NCI-H187 (cell line): ENCODE measurements around the gene FCN3.

Source experiments
- DNase-seq, 2 experiments: peaks; one replicate each; lab custom pipeline; 2025; lab: John Stamatoyannopoulos, UW

Gene FCN3

GRCh38 chr1:27358038-27358927, 16.3 kb downstream of the FCN3 start:
- DNase-seq, result no peak

DNA sequence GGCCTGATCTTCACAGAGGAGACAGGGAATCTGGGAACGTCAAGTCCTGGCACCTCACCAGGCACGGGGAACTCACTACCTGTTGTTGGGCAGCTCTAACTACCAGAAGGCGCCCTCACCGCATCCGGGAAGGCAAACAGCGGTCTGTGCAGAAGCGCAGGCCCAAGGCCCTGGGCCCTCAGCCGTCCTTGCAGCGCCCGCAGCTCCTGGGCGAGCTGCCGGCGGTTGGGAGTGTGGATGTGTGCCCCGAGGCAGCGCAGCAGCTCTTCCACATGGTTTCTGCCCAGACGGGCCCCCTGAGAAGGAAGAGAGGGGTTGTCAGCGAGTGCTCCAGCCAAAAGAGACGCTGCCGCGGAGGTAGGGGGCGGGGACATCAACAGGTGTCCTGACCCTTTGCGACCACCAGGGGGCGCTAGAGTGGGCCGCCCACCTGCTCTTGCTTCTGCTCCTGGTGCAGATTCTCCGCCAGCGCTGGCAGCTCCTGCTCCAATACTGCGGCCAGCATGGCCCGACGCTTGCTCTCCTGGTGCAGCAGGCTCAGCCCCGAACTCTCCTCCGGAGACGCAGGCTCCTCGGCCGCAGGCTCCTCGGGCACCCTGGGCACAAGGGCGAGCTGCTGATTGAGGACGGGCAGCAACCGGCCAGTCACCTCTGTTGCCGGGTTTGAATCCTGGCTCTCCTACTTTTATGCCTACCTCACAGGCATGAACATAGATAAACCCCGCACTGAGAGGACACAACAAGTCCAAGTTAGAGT, 17.2 kb downstream of the FCN3 start:
- DNase-seq, result peak; percentile 23 to 42

GRCh38 chr1:27356619-27357280, 17.9 kb downstream of the FCN3 start:
- no peak for DNase-seq

GRCh38 chr1:27356277-27356618, 18.4 kb downstream of the FCN3 start:
- DNase-seq, result no peak

DNA sequence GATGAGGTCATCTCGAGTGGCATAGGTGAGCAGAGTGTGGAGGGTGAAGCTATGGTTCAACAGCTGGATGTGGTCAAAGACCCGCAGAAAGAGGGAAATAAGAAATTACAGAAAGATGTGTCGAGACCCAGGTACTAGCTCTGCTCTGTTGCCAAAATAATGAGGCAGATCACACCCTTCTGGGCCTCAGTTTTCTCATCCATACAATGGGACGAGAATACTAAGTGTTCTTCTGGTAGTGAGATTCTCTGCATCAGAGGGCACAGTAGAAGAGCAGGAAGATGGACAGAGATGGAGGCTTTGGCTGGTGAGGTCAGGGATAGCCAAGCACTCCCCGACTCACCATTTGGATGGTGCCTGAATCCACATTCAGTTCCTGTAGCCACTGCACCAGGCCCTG, 18.9 kb downstream of the FCN3 start:
- DNase-seq, result no peak

- no peak for DNase-seq
Measured at GRCh38 chr1:27353629-27354028, 21.0 kb downstream of the FCN3 start.

- no peak for DNase-seq
Measured at GRCh38 chr1:27353166-27353565, 21.5 kb downstream of the FCN3 start.

- DNase-seq, result no peak
Measured at GRCh38 chr1:27351541-27352107, 23.0 kb downstream of the FCN3 start.

- no peak for DNase-seq
Measured at GRCh38 chr1:27350663-27351540, 23.7 kb downstream of the FCN3 start.

DNA sequence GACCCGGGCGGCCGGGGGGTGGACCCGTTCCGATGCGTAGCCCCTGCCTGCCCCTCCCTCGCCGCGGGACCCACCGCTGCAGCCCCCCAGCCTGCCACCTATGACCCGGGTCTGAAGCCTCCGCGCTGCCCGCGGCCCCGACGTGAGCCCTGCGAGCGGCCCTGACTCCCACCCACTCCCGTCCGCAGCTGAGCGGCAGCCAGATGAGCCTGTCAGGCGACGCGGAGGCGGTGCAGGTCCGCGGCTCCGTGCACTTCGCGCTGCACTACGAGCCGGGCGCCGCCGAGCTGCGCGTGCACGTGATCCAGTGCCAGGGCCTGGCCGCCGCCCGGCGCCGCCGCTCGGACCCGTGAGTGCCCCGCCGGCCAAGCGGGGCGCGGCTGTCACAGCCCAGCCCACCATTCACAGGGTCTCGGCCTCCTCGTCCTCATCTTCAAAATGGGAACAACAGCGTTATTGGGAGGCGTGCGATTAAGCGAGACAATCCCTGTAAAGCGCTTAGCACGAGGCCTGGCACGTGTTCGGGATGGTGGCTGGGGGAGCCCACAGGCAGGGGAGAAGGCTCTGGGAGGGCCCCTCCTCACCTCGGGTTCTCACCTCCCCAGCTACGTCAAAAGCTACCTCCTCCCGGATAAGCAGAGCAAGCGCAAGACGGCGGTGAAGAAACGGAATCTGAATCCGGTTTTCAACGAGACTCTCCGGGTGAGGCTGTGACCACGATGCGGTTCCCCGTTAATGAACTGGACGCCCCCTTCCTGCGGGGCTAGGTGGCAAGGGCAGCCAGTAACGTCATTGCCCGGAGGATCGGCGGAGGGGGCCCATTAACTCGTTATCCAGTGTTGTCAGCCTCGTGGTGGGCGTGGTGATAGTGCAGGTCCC, 24.6 kb downstream of the FCN3 start:
- DNase-seq, result peak; percentile 57 to 68

- peak; percentile 57 to 82 for DNase-seq
Measured at GRCh38 chr1:27348861-27349783, 25.5 kb downstream of the FCN3 start.

DNA sequence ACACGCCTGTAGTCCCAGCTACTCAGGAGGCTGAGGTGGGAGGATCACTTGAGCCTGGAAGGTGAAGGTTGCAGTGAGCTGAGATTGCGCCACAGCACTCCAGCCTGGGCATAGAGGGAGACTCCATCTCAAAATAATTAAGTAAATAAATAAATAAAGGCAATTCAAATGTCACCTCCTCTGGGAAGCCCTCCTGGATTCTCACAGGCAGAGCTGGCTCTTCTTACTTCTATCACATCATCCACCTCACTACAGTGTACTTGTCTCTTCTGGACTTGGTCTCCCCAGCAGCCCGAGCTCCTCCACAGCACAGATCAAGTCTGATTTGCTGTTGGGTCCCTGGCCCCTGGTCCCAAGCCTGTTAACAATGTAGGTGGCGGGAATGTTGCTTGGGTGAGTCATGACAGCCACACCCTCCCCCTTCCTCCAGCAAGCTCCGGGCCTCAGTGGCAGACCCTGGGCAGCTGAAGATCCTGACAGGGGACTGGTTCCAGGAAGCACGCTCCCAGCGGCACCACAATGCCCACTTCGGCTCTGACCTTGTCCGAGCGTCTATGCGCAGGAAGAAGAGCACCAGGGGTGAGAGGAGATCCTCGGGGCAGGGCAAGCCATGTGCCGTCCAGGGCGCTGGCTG, 27.5 kb downstream of the FCN3 start:
- no peak for DNase-seq

- DNase-seq, result no peak
Measured at GRCh38 chr1:27346357-27346756, 28.3 kb downstream of the FCN3 start.

- no peak for DNase-seq
Measured at GRCh38 chr1:27345272-27345671, 29.4 kb downstream of the FCN3 start.

GRCh38 chr1:27343639-27344025, 31.0 kb downstream of the FCN3 start:
- no peak for DNase-seq

GRCh38 chr1:27342778-27343638, 31.6 kb downstream of the FCN3 start:
- peak; percentile 44 to 51 for DNase-seq

DNA sequence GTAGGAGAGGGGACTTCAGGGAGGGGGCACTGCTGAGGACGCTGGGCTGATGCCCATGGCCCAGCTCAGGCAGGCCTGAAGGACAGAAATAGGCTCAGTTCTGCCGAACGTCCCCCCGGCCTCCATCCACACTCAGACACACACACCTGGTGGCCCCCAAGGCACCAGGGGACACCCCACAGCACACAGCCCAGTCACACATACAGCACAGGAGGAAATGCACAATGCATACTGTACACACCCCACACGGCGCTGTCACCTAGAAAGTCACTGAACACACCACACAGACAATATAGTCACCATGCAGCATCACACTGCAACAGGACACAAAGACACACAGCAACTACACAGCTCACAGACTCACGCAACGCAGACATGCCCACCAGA, 32.2 kb downstream of the FCN3 start:
- peak in 1 of 2 experiments; percentile 11 for DNase-seq
